Measurements from ENCODE around the gene MICAL2. TPM values are rescaled to one million over a fixed set of nuclear protein-coding genes. Genes with fewer than 3 reads are reported as not detected.

MICAL2 gene, protein sequence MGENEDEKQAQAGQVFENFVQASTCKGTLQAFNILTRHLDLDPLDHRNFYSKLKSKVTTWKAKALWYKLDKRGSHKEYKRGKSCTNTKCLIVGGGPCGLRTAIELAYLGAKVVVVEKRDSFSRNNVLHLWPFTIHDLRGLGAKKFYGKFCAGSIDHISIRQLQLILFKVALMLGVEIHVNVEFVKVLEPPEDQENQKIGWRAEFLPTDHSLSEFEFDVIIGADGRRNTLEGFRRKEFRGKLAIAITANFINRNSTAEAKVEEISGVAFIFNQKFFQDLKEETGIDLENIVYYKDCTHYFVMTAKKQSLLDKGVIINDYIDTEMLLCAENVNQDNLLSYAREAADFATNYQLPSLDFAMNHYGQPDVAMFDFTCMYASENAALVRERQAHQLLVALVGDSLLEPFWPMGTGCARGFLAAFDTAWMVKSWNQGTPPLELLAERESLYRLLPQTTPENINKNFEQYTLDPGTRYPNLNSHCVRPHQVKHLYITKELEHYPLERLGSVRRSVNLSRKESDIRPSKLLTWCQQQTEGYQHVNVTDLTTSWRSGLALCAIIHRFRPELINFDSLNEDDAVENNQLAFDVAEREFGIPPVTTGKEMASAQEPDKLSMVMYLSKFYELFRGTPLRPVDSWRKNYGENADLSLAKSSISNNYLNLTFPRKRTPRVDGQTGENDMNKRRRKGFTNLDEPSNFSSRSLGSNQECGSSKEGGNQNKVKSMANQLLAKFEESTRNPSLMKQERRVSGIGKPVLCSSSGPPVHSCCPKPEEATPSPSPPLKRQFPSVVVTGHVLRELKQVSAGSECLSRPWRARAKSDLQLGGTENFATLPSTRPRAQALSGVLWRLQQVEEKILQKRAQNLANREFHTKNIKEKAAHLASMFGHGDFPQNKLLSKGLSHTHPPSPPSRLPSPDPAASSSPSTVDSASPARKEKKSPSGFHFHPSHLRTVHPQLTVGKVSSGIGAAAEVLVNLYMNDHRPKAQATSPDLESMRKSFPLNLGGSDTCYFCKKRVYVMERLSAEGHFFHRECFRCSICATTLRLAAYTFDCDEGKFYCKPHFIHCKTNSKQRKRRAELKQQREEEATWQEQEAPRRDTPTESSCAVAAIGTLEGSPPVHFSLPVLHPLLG
- 158 TPM for total RNA-seq

DNA sequence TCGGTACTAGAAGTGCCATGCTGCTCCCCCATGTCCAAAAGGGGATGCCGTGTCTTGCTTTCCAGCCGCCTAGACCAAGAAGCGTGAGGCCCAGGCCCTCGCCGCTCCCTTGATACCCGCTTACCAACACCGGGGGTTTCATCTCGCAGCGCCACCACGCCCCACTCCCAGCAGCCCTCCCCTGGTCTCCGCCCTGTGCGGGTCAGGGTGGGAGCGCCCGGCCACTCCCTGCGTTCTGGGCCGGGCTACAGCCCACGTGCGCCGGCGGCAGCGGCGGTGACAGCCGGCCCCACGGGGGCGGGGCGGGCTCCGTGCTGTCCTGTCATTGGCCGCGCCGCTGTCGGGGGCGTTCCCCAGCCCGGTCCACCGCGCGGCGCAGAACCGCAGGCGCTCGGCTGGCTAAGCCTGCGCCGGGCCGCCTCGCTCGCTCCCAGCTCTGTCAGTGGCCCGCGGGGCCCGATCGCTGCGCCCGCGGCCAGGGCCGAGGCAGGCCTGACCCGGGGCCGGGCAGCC lies at the start of gene MICAL2:
TSS of gene MICAL2 (plus strand) at position 390 of the 513 bp plus-strand sequence. CDS start 51,566 bp downstream, outside the sequence.
- peak; percentile 88 for DNase-seq (ENCODE audit: low spot score)

DNA sequence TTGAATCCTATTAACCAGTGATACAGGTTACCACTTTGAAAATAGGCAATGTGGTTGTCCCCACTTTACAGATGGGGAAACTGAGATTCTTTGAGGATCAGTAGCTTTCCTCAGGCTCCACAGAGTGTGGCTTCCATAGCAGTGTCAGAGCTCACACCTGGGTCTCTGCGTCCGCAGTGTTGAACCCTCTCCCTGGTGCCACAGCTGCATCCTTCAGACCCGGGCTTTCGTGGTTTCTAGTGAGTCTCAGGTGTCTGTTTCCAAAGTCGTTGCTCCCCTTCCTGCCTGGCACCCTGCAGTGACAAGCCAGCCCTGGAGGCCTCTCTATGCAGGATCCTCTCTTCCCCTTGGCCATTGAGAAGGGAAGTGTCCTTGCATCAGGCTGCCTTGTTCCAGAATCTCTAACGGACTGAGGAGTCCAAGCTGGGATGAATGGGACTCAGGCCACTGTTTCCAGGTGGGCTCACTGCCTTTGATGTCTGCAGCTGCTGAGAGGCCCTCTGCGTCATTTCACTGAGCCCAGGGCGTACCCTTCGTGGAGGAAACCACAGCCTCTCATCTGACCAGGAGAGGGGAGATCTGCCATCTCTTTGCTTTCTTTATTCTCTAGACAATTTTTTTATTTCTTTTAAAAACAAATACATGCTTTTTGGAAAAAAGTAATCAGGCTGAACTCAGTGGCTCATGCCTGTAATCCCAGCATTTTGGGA lies 48.4 kb upstream of the MICAL2 start:
- DNase-seq (ENCODE audit: low spot score): no peak

DNA sequence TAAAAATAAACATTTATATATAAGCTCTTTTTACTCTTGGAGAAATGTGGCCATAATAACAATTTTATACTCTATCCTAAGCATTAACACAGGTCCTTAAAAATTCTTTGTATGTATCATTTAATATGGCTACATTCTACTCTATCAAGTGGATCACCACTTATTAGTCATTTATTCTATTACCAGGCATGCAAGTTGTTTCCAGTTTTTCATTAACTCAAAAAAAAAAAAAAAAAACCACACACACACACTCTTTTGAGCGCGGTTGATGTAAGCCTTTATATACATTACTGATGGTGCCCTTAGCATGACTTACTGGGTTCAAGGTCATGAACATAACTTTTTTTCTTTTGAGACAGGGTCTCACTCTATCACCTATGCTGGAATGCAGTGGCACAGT lies 47.1 kb upstream of the MICAL2 start:
- DNase-seq (ENCODE audit: low spot score): no peak

GRCh38 chr11:12064136-12064953 lies 46.0 kb upstream of the MICAL2 start:
- no peak for DNase-seq (ENCODE audit: low spot score)

DNA sequence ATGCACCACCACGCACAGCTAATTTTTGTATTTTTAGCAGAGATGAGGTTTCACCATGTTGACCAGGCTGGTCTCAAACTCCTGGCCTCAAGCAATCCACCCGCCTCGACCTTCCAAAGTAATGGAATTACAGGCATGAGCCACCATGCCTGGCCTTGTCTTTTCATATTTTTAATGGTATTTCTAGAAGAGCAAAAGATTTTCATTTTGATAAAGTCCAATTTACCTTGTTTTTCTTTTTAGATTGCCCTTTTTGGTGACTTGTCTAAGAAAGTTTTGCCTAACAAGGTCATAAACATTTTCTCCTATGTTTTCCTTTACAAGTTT lies 45.5 kb upstream of the MICAL2 start:
- DNase-seq (ENCODE audit: low spot score): no peak

DNA sequence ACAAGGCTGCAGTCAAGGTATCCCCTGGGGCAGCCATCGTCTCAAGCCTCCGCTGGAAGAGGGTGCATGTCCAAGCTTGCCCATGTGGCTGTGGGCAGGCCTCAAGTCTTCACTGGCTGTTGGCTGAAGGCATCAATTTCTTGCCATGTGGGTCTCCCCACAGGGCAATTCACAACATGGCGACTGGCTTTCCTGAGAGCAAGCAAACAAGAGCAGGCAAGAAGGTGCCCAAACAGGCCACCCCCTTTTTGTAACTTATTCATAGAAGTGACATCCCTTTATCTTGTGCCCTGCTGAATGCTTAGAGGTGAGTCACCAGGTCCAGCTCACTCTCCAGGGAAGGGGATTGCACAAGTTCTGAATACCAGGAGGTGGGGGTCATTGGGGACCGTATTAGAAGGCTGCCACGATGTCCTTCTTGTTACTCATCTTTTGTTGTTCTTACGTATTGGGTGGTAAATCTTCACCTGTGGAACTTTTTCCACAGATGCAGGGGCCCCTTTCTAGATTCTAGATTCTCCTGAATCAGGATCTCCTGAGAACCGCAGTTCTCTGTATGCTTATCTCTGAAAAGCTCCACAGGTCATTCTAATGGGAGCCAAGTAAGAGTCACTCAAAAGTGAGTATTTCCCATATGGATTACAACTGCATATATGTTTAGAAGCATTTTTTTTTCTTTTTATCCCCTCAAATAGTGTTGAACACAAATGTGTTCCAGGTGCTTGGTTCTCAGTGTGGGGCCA lies 44.2 kb upstream of the MICAL2 start:
- DNase-seq (ENCODE audit: low spot score): peak; percentile 65

DNA sequence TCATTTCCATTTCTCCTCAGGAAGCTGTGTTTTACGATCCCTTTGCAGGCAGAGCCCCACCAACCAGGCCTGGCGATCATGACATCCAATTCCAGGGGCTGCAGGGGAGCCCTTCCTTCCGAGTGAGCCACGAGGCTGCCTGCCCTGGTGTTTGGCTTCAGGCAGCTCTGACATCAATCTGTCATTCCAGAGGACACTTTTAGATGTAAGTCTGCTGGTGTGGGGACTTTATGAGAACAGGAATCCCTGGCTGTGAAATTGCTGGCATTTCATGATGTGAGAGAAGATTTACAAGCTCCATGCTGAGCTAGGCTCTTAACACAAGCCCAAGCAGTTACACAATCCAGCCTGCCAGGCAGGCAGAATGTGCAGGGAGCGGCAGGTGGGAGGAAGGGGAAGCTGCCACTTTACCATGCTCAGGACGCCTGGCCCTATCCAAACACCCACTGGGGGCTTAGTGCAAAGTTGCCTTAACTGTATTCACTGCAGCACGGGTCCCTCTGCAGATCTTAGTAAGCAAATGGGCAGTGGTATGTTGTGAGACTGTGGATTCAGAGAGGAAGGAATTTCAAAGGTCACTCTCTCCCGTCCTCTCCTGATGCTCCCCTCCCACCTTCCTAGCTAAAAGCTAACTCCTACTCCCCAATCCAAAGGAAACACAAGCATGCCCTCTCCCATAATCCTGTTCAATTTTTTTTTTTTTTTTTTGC lies 43.4 kb upstream of the MICAL2 start:
- peak; percentile 43 for DNase-seq (ENCODE audit: low spot score)

GRCh38 chr11:12067796-12068357 lies 42.5 kb upstream of the MICAL2 start:
- DNase-seq (ENCODE audit: low spot score): no peak

DNA sequence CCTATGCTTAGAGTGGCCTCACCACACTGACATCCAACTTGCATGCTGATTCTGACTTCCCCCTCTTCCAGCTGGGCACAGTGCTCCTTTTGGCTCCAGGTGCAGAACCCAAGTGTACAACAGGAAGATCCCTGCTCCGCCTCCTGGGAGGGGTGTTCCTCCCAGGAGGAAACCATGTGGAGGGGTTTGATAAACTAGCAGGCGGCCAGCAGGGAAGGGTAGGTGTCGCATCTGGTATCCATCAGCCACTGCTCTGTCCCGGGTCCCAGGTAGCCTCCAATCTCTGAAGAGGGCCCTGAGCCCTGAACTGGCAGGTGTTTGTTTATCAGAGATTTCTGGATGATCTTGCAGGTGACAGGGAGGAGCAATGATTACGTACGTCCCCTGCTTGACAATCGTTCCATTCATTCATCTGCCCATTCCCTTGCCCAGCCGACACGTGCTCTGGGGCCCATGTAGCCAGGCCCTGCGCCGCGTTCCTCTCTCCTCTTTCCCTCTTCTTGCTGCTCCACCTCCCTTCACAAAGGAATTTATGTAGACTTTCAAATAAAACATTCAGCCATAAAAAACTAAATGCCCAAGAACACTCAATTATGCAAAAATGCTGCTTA lies 41.2 kb upstream of the MICAL2 start:
- DNase-seq (ENCODE audit: low spot score): no peak

- DNase-seq (ENCODE audit: low spot score): no peak
Measured at GRCh38 chr11:12070446-12071267, 39.7 kb upstream of the MICAL2 start.

- no peak for DNase-seq (ENCODE audit: low spot score)
Measured at GRCh38 chr11:12071574-12071973, 38.8 kb upstream of the MICAL2 start.

DNA sequence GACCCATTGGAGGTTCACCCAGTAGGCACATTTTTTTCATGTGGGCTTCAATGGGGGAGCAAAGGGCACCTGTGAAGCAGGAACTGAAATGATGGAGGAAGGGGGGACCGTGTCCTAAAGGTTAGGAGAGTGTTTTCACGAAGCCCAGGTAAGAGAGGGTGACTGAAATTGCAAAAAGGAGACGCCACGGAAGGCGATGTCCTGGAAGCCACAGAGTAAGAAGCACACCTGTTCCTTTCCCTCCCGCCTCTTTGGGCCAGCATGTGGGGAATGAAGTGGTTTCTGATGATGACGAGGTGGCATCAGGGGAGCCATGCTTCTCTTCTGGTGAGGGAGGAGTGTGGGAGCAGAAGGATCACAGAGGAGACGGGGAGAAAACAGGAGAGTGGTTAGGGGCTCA lies 37.0 kb upstream of the MICAL2 start:
- no peak for DNase-seq (ENCODE audit: low spot score)

GRCh38 chr11:12073886-12074285 lies 36.5 kb upstream of the MICAL2 start:
- no peak for DNase-seq (ENCODE audit: low spot score)

DNA sequence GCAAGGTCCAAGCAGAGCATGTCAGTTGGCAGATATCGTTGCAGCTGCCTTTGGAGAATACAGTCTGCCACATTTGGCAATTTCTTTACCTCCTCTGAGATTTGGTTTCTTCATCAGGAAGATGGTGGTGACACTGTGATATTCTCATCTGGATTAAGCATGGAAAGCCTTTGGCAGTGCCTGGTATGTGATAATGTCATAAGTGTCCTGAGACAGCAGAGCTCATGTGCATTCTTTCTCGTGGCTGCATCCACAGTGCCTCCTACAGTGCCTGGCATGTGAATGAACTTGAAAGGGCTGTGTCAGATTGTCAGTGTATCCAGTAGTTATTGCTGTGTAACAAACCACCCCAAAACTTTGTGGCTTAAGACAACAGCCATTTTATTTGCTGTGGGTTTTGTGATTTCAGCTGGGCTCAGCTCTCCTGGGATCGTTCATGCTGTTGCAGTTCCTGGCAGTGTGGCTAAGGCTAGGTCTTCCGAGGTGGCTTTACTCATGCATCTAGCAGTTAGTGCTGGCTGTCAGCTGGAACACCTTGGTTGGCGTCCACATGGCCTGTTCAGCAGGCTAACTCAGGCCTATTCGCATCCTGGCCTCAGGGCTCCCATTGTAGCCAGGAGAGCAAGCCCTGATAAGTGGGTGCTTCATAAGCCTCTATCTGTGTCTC lies 35.7 kb upstream of the MICAL2 start:
- no peak for DNase-seq (ENCODE audit: low spot score)

GRCh38 chr11:12075291-12075690 lies 35.1 kb upstream of the MICAL2 start:
- DNase-seq (ENCODE audit: low spot score): no peak

DNA sequence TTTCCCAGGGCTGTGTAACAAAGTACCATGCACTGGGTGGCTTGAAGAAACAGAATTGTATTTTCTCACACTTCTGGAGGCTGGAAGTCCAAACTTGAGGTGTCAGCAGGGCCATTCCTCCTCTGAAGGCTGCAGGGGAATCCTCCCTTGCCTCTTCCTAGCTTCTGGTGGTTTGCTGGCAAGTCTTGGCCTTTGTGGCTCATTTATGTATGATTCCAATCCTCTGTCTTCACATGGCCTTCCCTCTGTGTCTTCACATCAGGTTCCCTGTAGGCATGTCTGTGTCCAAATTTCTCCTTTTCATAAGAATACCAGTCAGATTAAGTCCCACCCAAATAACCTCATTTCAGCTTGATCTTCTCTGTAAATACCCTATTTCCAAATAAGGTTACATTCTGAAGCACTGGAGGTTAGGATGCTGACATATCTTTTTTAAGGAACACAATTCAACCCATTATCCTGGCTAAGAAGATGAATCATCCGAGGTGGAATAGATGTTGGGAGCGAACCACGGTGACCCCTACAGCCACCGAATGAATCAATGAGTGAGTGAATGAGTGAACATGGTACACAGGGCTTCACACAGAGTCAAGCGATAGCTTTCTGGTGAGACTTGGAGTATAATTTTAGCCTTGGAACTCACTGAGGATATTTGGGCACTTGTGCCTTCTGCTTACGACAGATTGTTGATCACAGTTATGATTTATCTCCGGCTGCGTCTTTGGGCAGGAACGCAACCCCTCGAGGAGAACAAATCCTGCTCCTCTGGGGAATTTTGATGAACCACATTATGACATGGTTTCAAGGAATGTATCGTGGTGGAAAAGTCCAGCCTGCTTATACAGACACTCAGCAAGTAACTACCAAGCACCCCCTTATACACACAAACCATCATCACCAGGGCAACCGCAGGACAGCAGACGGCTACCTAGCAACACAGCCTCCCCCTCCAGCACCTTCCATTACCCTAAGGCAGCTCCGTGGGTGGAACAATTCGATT lies 34.3 kb upstream of the MICAL2 start:
- DNase-seq (ENCODE audit: low spot score): peak; percentile 34

Data from mucosa of gallbladder (tissue), 1 donor.